Right ventricle myocardium superior (tissue), 1 donor: ENCODE data around the gene RCL1. TPM values are rescaled to one million over a fixed set of nuclear protein-coding genes. Genes with fewer than 3 reads are reported as not detected.

ENCODE experiments used
- ATAC-seq: fragments of 200-7000 bp; cut with Tn5 transposase; one replicate; pipeline ENCODE4 v1.9.1; 2020; ENCODE audit warnings: mild to moderate bottlenecking; ENCODE audit not compliant: poor library complexity
- DNase-seq: peaks from one replicate; pipeline ENCODE4 v3.0.0-alpha.2; 2020
- intact Hi-C: fragments of 100-400 bp; cut with DNase I; formaldehyde crosslinking; loops from one replicate; pipeline ENCODE4 v1.11.2; 2022
- total RNA-seq: library from RNA; stranded (reverse); fragmentation: NEBNext Ultra II Directional; extraction: Animal tissue kit (Norgen Biotek cat#: 25700); gene quantifications from one replicate; pipeline ENCODE4 v1.2.1, GENCODE V29; 2021
- donor health status: DM: no; HTN: yes; CAD: no; lungs with severe emphysema.

Gene RCL1
- total RNA-seq, 1 donor from 2014 or later: 4.5 TPM

DNA sequence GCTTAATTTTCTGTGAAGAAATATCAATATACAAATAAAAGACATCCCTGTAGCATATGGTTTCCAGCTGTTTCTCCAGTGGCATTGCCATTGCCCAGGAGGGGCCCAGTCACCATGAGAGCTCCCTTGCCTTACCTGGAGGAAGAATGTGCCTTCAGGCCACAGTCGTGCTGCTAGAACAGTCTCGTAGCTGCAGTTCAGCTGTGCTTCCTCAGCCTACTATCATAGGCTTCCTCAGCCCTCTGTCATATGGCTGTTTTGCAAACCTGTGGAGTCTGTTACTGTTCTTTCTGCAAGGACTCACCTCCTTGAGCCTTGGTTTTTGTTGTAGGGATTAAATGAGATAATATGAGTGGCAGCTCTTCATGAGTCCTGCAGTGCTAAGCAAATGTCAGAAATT is 67.6 kb downstream of the RCL1 start:
- ATAC-seq (no peak), DNase-seq (no peak)
- intact Hi-C loops: no loop called here

DNA sequence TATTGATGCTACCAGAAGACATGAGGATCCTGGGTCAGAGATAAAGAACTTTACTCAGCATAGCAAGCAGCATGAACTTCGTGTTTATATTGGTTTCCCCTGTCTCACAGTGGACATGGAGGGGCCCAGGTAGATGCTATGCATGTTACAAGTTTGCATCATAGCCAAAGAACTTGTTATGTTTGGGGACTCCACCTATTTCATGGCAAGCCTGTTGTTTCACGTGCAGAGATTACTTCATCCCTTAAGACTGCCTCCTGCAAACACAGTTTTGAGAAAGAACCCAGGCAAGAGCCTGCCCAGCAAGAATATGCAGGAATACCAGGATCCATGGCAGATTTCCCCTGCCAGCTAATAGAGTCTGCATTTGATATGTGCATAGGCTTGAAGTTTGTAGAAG is 68.4 kb downstream of the RCL1 start:
- no peak for DNase-seq
- no peak for ATAC-seq
- intact Hi-C loops: no loop called here

DNA sequence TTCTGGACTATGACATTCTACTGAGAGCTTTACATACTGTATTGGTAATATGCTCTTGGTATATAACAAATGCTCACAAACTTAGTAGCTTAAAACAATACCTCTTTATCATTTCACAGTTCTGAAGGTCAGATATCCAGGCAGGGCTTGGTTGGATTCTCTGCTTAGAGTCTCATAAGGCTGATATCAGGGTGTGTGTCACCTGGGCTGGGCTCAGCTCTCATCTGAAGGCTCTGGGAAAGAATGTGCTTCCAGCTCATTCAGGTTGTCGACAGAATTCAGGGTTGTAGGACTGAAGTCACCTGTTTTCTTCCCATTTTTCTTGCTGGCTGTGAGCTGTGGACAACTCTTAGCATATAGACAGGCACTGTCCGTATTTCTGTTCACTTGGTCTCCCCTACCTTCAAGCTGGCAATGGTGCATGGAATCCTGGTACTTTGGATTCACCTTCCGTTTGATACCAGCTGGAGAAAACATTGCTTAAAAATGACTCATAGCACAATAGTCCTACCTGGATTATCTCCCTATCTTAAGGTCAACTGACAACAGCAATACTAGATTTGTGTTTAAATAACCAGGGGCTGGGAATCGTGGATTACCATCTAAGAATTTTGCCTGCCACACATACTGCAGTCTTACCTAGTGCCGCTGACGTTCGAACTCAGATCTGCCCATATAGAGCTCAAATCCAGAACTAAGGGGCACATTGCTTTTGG is 69.2 kb downstream of the RCL1 start:
- ATAC-seq: no peak
- intact Hi-C loops: no loop called here

DNA sequence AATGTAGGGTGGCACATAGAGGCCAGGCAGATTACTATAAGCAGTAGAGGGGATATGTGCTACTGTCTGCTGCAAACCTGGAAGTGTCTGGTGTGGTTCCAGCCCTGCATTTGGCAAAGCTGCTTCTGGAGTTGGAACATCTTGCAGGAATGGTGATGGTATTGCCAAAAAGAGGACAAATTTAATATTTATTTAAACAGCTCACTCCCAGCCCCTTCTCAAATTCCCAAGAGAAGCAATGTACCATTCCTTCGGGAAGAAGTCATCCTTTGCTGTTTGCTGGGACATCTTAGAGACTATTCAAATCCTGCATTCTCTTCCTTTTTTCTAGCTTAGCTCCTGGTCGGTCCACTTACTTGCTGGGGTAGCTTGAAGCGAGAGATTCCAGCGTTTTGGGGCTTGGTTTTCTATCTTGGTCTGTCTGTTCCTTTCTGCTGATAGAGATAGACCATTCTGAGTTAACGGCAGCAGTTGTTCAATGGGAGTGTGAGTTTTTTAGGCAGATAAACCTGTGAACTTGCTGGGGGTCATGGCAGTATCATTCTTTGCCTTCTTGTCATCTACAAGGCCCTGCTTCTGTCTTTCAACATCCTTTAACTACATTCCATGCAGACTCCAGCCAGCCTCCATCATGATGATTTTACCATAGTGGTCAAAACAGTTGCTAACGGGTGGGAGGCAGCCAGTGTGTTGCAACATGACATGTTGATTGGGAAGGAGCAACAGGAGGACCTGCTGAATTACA is 69.9 kb downstream of the RCL1 start:
- DNase-seq (no peak), ATAC-seq (no peak)
- intact Hi-C loops: no loop called here

More for the DNA sequence above, 69.2 kb downstream of the RCL1 start:
- DNase-seq: no peak

DNA sequence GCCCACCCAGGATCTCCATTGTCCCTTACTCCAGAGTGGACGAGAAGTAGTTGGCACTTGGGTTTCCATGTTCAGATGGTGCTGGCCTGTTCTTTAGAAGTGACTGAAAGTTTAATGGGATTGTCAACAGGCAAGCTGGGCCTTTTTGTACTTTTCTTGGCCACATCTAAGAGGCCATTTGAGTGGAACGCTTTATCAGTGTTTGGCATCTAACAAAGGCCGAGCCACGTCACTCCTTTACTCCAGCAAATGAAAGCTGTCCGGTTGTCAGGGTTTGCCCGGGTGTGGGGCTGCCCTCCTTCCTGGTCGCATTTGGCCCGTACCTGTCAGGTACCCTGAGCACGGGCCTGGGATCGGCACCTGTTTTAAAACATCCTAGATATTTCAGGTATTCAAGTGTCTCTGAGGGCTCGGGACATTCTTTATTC is 71.5 kb downstream of the RCL1 start:
- intact Hi-C loops: no loop called here
- no peak for DNase-seq
- no peak for ATAC-seq

DNA sequence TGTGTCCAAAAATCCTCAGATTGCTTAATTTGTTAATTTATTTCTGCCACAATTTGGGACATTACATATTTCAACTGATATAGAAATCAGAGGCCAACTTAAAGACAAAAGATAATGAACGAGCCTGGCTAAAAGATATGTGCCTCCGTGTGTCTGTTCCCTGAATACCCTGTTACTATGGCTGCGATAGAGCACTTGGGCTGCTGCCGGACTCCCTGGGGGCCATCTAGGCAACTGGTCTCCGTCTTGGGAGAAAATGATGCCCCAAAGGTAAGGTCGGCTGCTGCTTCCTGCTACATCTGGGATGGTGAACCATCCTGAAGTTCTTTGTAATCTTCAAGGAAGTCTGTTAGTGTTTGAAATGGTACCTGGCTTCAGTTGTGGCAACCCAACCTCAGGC is 72.0 kb downstream of the RCL1 start:
- DNase-seq (no peak), ATAC-seq (no peak)
- intact Hi-C loops: no loop called here

DNA sequence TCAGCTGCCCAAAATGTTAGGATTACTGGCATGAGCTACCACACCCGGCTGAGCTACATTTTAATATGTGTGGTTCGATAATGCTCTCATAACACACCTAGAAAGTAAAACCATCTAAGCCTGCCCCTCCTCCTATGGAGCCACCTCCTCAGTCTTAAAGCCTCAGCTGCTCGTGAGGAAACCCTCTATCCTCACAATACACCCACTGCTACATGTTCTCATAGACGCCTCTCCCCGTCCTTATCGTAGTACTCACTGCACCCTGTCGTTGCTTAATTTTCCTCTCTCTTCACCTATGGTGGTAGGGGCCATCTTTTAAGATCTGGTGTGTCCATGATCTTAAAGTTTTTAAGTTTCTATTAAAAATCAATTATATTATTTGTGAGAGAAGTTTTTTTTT is 72.9 kb downstream of the RCL1 start:
- intact Hi-C loops: no loop called here
- ATAC-seq: no peak
- DNase-seq: no peak

DNA sequence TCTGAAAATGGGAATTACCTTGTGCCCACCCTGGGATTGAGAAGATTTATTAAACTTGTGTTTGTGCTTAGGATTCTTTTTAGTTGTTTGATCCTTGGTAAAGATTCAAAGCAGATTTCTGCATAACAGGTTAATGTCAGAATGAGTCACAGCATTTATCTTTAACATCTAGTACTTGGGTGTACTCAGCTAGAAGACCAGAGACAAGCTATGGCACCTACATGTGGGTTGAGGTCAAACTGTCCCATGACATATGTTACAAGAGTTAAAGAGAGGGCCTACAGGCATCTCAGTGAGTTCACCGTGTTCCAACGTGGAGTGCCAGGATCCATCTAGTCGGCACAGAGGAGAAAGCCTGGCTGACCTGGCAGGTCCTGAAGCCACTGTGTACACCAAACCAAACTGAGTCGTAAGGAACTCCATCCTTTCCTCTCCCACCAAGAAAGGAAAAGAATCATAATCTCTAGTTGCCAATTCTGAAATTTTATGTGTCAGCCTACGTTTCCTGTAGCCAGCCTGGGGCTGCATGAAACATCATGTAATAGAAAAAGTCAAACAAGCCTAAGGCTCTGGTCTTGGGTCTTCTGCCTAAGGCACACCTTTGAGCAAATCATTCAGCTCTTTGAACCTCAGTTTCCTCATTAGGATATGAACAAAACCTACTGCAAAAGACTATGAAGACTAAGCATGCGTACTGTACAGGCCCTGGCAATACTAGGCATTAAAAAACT is 73.7 kb downstream of the RCL1 start:
- intact Hi-C loops: no loop called here
- no peak for ATAC-seq
- no peak for DNase-seq

DNA sequence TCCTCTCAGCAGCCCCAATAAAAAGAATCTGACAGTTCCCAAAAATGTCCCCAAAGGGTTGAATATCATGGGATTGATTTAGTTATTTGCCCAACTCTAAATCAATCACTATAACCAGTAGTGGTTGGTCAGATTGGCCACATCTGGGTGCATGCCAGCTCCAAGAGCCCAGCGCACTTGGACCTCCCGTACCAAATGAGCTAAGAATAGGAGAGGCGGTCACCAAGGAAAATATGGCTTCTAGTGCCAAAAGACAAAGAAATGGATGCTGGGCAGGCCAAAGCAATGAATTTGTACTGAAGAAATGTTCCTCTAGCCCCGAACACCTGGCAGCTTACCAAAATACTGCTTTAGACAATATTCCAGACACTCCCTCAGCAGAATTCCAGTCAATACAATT is 80.3 kb downstream of the RCL1 start:
- DNase-seq: no peak
- intact Hi-C loops: no loop called here

DNA sequence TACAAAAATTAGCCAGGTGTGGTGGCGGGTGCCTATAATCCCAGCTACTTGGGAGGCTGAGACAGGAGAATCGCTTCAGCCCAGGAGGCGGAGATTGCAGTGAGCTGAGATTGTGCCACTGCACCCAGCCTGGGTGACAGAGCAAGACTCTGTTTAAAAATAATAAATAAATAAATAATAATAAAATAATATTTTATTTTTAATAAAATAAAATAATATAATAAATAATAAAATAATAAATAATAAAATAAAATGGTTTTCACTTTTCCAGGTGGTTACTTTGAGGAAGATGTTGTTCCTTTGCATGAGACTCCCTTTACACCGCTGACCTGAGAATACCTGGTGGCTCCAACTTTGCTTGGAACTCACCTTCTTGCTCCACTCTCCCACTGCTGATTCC is 82.8 kb downstream of the RCL1 start:
- DNase-seq: no peak
- intact Hi-C loops: no loop called here
- ATAC-seq: no peak

More for the DNA sequence above, 80.3 kb downstream of the RCL1 start:
- no peak for ATAC-seq

DNA sequence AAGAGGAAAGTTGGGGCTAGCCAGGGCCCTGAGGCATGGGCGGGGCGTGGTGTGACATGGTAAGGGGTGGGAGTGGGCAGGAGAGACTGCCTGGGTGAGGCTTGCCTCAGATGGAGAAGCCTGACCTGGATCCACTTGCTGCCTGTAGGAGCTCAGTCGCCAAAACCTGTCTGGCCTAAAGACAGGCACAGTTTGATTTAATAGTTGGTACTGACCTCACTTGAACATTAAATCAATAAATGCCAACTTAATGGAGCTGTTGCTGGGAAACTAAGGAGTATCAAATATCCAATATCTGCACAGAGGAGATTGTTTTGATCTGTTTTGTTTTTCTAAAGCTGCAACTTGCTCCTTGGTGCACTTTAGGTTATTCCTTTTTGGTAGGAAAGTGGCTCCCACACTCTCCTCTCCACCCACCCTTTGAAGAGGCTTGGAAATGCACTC is 86.4 kb downstream of the RCL1 start:
- no peak for ATAC-seq
- no peak for DNase-seq
- intact Hi-C loops: no loop called here

DNA sequence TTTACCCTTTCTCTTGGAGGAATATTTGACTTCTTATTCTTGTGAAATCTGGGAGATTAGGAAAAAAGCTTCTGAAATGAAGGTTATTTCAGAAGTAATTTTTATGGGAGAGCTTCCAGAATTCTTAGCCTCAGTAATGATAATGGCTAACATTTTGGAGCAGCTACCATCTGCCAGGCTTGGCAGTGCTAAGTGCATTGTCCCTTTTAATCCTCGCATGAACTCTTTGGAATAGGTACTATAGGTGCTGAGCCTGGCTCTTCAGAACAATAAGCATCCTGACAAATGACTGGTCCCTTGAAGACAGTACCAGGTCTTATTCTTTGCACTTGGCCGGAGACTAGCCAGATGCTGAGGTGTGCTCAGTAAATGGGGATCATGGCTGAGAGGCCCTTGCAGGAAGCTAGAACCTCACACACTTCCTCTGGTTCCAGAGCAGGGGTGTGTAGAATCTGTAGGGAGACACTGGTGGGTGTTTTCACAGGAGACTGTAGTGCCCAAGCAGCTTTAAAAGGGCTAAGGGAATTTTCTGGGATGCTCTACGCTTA is 90.7 kb downstream of the RCL1 start:
- intact Hi-C loops: no loop called here
- DNase-seq (no peak), ATAC-seq (no peak)

DNA sequence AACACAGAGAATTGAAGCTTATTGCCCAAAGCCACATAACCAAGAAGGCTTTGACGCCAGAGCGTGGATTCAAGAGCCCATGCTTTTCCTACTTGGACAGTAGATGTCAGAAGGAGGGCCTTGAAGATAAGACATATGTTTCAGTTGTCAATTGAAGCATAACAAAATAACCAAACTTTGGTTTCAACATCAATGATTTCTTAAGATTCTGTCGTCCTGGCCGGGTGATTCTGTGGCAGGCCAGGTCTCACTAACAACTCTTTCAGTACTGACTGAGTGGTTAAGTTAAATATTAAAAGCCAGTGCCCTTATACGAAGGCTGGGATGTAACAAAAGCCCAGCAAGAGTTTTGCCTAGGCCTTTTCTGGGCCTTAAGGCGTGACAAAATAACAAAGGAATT is 94.0 kb downstream of the RCL1 start:
- ATAC-seq (no peak), DNase-seq (no peak)
- intact Hi-C loops: no loop called here

DNA sequence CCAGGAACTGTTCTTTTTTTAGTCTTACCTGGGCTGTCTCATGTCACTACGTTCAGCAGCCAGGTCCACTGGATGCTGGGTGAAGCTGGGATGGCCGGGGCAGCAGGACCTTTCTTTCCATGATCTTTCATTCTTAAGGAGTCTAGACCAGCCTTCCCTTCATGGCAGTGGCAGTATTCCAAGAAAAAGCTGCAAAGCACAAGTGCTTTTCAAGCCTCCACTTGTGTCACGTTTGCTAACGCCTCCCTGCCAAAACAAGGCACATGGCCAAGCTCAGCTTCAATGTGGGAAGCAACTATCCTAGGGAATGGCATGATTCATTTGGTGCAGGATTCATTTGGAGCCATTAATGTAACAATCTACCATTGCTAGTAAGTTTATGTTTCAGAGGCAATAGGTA is 94.8 kb downstream of the RCL1 start:
- peak; percentile 45 for DNase-seq
- intact Hi-C loops: no loop called here
- ATAC-seq: peak; percentile 84

DNA sequence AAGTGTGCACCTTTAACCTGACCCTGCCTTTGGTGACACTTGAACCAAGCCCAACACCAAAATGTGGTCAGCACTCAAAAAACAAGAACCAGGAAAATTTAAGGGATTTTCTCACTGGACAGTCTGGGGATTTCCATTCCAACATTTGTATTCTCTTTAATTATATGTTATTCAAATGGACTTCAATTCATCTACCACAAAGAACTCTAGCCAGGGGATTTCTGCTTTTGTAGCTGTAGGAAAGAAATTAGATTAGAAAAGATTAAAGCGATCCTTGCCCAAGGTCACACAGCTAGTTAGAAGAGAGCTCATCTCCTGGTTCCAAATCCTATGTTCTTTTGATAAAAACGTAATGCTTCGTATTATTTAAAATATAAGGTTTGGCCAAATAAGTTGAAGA is 97.5 kb downstream of the RCL1 start:
- intact Hi-C loops: no loop called here
- no peak for ATAC-seq
- no peak for DNase-seq

DNA sequence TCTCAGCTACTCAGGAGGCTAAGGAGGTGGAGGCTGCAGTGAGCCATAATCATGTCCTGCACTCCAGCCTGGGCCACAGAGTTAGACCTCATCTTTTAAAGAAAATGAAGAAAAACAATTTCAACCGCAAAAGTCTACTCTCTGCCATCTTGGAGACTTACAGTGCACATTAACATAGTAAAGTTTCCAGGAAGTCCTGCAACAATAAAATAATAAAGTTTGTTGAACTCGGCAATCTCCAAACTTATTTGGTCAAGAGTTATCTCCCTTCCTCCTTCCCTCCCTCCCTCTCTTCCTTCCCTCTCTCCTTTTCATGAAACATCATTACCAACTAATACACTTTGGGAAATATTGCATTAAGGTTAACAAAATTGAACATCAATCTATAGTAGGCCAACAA is 98.2 kb downstream of the RCL1 start:
- ATAC-seq (no peak), DNase-seq (no peak)
- intact Hi-C loops: no loop called here

DNA sequence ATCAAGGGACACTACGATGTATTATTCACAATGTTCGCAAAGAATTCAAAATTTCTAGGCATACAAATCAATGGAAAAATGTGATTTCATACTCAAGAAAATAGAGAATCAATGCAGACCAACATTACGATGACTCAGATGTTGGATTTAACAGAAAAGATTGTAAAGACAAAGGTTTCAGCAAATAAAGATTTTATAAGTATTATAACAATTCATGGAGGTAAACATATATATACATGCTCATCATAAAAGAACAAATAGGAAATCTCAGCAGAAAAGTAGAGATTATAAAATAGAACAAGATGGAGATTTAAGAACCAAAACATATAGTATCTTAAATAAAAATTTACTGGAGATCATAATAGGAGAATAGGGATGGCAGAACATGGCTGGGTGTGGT is 98.9 kb downstream of the RCL1 start:
- DNase-seq (no peak), ATAC-seq (no peak)
- intact Hi-C loops: no loop called here

DNA sequence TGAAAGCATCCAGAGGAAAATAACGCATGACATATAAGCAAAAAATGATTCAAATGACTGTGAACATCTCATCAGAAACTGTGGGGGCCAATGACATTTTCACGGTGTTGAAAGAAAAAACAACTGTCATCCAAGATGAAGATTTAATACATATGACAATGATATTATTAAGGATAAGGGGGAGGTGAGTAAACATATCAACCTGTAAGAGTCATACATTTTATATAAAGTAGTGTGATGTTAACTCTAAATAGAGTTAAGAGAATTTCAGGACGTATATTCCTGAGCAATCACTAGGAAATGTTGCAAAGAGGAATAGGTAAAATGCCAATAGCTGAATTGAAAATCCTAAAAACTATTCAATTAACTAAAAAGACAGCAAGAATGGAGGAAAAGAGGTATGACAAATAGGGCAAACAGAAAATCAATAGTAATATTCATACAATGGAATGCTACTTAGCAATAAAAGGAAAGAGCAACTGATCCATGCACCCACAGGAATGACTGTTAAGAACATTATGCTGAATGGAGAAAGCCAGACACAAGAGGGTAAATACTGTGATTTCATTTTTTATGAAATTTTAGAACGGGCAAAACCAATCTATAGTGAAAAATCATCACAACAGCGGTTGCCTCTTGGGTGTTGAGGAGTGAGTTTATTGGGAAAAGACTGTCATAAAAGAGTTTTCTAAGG is 99.9 kb downstream of the RCL1 start:
- intact Hi-C loops: no loop called here
- DNase-seq: no peak
- ATAC-seq: no peak

DNA sequence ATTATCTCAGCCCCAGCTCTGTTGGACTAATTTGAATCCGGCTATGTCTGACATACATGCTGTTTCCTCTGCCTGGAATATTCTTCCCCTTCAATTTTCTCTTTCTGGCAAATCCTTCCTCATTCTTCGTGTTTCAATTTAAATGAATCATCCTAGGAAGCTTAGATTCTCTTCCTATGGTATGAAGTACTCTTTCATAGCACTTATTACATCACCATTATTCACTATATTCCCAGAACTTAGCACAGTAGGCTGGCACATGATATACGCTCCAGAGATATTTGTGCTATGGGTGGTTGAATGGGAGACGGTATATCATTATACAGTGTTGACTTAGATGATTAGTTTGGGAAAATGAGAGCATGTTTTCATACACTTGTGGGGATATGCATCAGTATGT is 101.3 kb downstream of the RCL1 start:
- no peak for ATAC-seq
- intact Hi-C loops: no loop called here
- no peak for DNase-seq
